Ectodermal cell (in vitro differentiated cells): ENCODE data around the gene SMAP1.

Experiments used
- H3K27ac ChIP-seq: 2 replicates; pipeline ENCODE4 v1.7.0; 2013; ENCODE audit warnings: mild to moderate bottlenecking, low read depth, low read length; ENCODE audit not compliant: insufficient read depth, poor library complexity, severe bottlenecking
- H3K27me3 ChIP-seq: 2 replicates; pipeline ENCODE4 v1.7.0; 2013; ENCODE audit warnings: mild to moderate bottlenecking, low read length; ENCODE audit not compliant: insufficient read depth, control insufficient read depth, poor library complexity, severe bottlenecking
- H3K36me3 ChIP-seq: one replicate; pipeline ENCODE4 v1.7.0; 2013; ENCODE audit warnings: low read length; ENCODE audit not compliant: control insufficient read depth, insufficient read depth
- H3K4me1 ChIP-seq: one replicate; pipeline ENCODE4 v1.7.0; 2013; ENCODE audit warnings: low read length; ENCODE audit not compliant: control insufficient read depth, insufficient read depth
- H3K4me3 ChIP-seq: 2 replicates; pipeline ENCODE4 v1.7.0; 2013; ENCODE audit warnings: low read depth, low read length, control low read depth; ENCODE audit not compliant: insufficient read depth
- H3K9me3 ChIP-seq: 2 replicates; pipeline ENCODE4 v1.7.0; 2013; ENCODE audit warnings: mild to moderate bottlenecking, low read length, moderate library complexity; ENCODE audit not compliant: control insufficient read depth
- WGBS, 2 experiments: methylation state at CpG; one replicate each; pipeline ENCODE4 v1.1.7; 2013; ENCODE audit warnings: missing lambda C conversion rate in 2 of 2; 5-methylcytosine and 5-hydroxymethylcytosine counted together

The SMAP1 gene

DNA sequence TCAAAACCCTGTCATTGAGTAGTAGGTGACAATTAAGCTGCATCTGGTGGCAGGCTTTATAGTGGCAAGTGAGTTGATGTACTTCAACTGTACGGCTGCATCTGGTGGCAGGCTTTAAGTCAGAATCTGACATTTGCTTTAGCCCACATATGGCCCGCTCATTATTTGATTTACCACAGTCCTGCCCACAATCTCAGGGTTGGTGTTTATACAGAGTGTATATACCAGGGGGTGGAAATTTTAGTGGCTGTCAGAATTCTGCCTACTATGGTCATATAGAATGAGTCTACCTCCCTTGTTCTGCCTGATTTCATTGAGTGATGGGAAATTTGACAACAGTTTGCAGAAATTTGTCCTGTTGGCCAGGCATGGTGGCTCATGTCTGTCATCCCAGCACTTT lies 112.3 kb downstream of the SMAP1 start:
- Histone ChIP-seq H3K27me3 (no peaks in the 10 kb centered on the region), H3K9me3 (no peaks in the 10 kb centered on the region), H3K4me3 (no peak overlapping the region), H3K4me1 (no peaks in the 10 kb centered on the region), H3K36me3 (no peaks in the 10 kb centered on the region), H3K27ac (no peak overlapping the region)
- WGBS, 2 experiments = 85 to 98% methylated on average over 2 of the region's 2 CpGs

DNA sequence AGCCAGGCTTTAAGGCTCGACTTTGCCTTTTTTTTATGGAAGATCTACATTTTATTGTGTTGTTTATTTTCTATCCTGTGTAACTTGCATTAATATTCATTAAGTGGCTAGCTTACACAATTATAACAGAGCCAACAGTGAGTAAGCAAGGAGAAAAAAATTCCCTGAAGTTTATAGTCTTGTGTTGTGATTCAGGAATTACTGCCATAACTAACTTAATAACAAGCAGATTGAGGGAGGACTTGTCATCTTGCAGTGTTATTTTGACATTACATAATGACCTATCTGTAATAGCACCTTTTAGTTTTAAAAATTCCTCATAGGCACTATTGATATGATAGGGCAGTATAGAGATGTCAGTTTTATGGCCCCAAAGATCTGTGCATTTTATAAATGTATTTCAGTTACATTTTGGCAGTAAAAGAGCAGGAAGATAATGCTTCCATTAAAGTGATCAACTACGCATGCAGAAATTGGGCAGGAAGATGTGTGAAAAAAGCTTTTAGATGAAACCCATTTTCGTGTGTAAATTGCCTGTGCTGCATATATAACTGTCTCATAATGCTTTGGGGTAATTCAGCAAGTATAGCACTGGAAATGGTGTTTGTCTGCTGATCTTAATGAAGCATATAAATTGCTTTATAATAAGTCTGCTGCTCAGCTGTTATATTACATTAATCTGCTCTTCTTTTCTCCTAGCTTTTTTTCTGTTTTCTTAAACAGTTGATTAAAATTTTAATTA lies 123.0 kb downstream of the SMAP1 start:
- Histone ChIP-seq H3K4me1 (no peaks in the 10 kb centered on the region), H3K27me3 (no peaks in the 10 kb centered on the region), H3K4me3 (no peak overlapping the region), H3K36me3 (no peaks in the 10 kb centered on the region), H3K9me3 (no peaks in the 10 kb centered on the region), H3K27ac (no peak overlapping the region)
- WGBS, 2 experiments = 84 to 92% methylated on average over 2 of the region's 3 CpGs

GRCh38 chr6:70797625-70798024 lies 129.9 kb downstream of the SMAP1 start:
- Histone ChIP-seq H3K9me3 (no peaks in the 10 kb centered on the region), H3K36me3 (no peaks in the 10 kb centered on the region), H3K27me3 (no peaks in the 10 kb centered on the region), H3K4me1 (no peaks in the 10 kb centered on the region), H3K4me3 (no peak overlapping the region), H3K27ac (no peak overlapping the region)
- WGBS, 2 experiments = 93 to 100% methylated on average over 1 of the region's 1 CpG

DNA sequence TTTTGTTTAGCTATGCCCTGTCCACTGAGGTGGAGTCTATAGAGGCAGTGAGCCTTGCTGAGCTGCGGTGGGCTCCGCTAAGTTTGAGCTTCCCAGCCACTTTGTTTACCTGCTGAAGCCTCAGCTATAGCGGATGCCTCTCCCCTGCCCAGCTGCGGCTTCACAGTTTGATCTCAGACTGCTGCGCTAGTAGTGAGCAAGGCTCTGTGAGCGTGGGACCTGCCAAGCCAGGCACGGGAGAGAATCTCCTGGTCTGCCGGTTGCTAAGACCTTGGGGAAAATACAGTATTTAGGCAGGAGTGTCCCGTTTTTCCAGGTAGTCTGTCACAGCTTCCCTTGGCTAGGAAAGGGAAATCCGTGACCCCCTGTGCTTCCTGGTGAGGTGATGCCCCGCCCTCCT lies 138.4 kb downstream of the SMAP1 start:
- Histone ChIP-seq H3K4me3 (no peak overlapping the region), H3K4me1 (no peaks in the 10 kb centered on the region), H3K9me3 (no peaks in the 10 kb centered on the region), H3K36me3 (no peaks in the 10 kb centered on the region), H3K27ac (no peak overlapping the region), H3K27me3 (no peaks in the 10 kb centered on the region)
- WGBS, 2 experiments = 90 to 95% methylated on average over 11 of the region's 11 CpGs

DNA sequence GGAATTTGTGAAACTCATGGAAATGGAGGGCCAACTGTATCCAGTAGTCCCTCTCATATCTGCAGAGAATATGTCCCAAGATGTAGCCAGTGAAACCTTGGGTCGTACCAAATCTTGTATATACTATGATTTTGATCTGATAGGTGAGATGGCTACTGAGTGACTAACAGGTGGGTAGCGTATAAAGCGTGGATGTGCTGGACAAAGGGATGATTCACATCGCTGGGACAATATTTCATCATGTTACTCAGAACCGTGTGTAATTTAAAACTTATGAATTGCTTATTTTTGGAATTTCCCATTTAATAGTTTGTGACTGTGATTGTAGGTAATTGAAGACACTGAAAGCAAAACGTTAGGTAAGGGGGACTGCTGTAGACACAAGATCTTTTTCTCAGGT lies 144.1 kb downstream of the SMAP1 start:
- WGBS, 2 experiments = 92 to 93% methylated on average over 6 of the region's 6 CpGs
- Histone ChIP-seq H3K27me3 (no peaks in the 10 kb centered on the region), H3K4me1 (no peaks in the 10 kb centered on the region), H3K9me3 (no peaks in the 10 kb centered on the region), H3K4me3 (no peak overlapping the region), H3K27ac (no peak overlapping the region), H3K36me3 (no peaks in the 10 kb centered on the region)

GRCh38 chr6:70813885-70814284 lies 146.2 kb downstream of the SMAP1 start:
- 80% methylated on average over 3 of the region's 3 CpGs; no CpG with 5 or more reads in 1 of the 2 experiments for WGBS, 2 experiments
- H3K4me1 ChIP-seq = no peaks in the 10 kb centered on the region
- H3K36me3 ChIP-seq = no peaks in the 10 kb centered on the region
- no peaks in the 10 kb centered on the region for H3K9me3 ChIP-seq
- no peak overlapping the region for H3K4me3 ChIP-seq
- H3K27ac ChIP-seq = no peak overlapping the region
- no peaks in the 10 kb centered on the region for H3K27me3 ChIP-seq

DNA sequence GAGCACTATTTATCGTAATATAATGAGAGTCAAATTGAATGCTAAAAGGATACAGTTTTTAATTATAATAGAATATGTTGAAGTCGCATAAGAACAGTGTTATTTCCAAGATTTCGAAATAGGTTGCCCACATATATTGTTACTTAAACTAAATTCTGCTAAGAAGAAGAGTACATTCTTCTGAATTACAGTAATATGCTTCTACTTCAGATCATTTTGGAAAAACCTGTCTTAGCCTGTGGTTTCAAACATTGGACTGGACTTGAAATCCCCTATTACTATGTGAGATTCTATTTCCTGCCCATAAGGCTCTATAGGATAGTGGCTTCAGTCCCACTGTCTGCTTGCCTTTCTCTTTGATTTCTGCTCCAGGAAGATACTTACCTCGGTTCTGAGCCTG lies 152.0 kb downstream of the SMAP1 start:
- no peaks in the 10 kb centered on the region for H3K9me3 ChIP-seq
- H3K36me3 ChIP-seq = no peaks in the 10 kb centered on the region
- no peaks in the 10 kb centered on the region for H3K27me3 ChIP-seq
- H3K4me1 ChIP-seq = no peaks in the 10 kb centered on the region
- H3K27ac ChIP-seq = no peak overlapping the region
- no peak overlapping the region for H3K4me3 ChIP-seq
- WGBS, 2 experiments = 88 to 96% methylated on average over 2 to 4 of the region's 4 CpGs

DNA sequence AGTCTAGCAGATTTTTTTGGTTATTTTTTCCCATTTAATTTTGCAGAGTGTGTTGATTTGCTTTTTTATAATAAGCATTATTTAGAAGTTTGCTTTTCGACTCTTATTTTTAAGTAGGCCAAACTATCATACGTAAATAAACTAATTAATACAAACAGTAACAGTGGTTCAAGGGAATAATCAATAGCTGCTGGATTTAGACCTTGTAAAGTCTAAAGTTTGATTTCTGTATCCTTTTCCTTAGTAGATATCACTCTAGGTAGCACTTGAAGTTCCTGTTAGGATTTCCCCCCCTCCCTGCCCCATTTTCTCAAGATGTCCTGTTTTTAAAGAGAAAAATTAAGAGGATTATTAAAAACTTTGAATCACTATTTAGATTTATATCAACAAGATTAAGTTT lies 153.1 kb downstream of the SMAP1 start:
- Histone ChIP-seq H3K27me3 (no peaks in the 10 kb centered on the region), H3K9me3 (no peaks in the 10 kb centered on the region), H3K4me3 (no peak overlapping the region), H3K36me3 (no peaks in the 10 kb centered on the region), H3K27ac (no peak overlapping the region), H3K4me1 (no peaks in the 10 kb centered on the region)
- WGBS, 2 experiments = 80 to 94% methylated on average over 1 to 2 of the region's 2 CpGs

- no peak overlapping the region for H3K27ac ChIP-seq
- H3K27me3 ChIP-seq = no peaks in the 10 kb centered on the region
- 94% methylated on average over 2 of the region's 2 CpGs; no CpG with 5 or more reads in 1 of the 2 experiments for WGBS, 2 experiments
Measured at GRCh38 chr6:70821751-70822150, 154.1 kb downstream of the SMAP1 start.

DNA sequence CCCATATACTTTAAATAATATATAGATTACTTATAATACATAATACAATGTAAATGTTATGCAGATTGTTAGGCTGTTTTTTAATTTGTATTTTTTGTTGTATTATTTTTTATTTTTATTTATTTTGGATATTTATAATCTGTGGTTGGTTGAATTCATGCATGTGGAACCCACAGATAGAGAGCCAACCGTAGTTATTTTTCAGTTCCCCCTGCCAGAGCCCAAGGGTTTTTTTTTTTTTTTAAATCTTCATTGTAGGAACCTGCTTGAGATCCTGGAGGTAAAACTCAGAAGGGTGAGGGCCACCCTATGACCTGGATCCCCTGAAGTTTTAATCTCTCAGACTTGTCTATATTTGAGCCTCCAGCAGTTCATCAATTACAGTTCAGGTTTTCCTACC lies 156.0 kb downstream of the SMAP1 start:
- H3K9me3 ChIP-seq = no peaks in the 10 kb centered on the region
- no peak overlapping the region for H3K27ac ChIP-seq
- H3K4me1 ChIP-seq = no peaks in the 10 kb centered on the region
- H3K4me3 ChIP-seq = no peak overlapping the region
- 93 to 95% methylated on average over 1 of the region's 1 CpG for WGBS, 2 experiments
- no peaks in the 10 kb centered on the region for H3K36me3 ChIP-seq
- H3K27me3 ChIP-seq = no peaks in the 10 kb centered on the region

More at GRCh38 chr6:70821751-70822150, 154.1 kb downstream of the SMAP1 start:
- Histone ChIP-seq H3K4me1 (no peaks in the 10 kb centered on the region), H3K36me3 (no peaks in the 10 kb centered on the region), H3K4me3 (no peak overlapping the region), H3K9me3 (no peaks in the 10 kb centered on the region)
